ENCODE results near the gene MC1R.

DNA sequence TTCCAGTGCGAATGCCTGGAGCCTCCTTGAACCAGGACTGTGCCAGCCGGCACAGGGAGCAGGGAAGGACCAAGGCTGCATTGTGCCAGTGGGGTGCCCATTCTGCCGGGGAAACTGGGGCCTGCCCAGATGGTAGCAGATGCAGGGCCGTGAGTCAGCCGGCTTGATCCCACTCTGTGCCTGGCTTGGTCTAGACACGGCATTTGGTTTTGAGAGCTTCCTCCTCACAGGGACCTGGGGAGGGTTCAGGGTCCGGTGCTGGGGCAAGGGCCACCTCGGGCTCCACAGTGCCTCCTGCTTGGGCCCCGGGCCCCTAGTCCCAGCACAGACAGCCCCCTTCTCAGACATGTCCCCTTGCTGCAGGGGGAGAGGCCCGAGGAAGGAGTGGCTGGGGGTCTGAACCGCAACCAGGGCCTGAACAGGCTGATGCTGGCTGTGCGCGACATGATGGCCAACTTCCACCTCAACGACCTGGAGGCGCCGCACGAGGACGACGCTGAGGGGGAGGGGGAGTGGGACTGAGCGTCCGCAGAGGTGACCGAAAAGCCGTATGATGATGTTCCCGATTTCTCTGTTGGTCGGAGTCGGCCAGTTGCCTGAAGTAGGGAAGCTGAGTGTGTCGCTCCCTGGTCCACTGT is 7.8 kb upstream of the MC1R start:
- TF ChIP-seq RAD21 (IDR thresholded peaks at IDR 0.05) (no peak), YY1 (IDR thresholded peaks at IDR 0.05) (no peak), ATF3 (IDR thresholded peaks at IDR 0.05) (no peak), TAF1 (conservative IDR thresholded peaks at IDR 0.05) (no peak), EGR1 (IDR thresholded peaks at IDR 0.05; ENCODE audit: low read depth in 2 of 2) (no peak), HNF4G (IDR thresholded peaks at IDR 0.05) (no peak), JUND (IDR thresholded peaks at IDR 0.05) (no peak), MAX (IDR thresholded peaks at IDR 0.05) (no peak), FOXA1 (IDR thresholded peaks at IDR 0.05) (no peak)
- TF ChIP-seq, protein P1, sequence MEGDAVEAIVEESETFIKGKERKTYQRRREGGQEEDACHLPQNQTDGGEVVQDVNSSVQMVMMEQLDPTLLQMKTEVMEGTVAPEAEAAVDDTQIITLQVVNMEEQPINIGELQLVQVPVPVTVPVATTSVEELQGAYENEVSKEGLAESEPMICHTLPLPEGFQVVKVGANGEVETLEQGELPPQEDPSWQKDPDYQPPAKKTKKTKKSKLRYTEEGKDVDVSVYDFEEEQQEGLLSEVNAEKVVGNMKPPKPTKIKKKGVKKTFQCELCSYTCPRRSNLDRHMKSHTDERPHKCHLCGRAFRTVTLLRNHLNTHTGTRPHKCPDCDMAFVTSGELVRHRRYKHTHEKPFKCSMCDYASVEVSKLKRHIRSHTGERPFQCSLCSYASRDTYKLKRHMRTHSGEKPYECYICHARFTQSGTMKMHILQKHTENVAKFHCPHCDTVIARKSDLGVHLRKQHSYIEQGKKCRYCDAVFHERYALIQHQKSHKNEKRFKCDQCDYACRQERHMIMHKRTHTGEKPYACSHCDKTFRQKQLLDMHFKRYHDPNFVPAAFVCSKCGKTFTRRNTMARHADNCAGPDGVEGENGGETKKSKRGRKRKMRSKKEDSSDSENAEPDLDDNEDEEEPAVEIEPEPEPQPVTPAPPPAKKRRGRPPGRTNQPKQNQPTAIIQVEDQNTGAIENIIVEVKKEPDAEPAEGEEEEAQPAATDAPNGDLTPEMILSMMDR (IDR thresholded peaks at IDR 0.05; ENCODE audit: low read depth, low read length, missing input control), result no peak
- TF ChIP-seq, protein P2, sequence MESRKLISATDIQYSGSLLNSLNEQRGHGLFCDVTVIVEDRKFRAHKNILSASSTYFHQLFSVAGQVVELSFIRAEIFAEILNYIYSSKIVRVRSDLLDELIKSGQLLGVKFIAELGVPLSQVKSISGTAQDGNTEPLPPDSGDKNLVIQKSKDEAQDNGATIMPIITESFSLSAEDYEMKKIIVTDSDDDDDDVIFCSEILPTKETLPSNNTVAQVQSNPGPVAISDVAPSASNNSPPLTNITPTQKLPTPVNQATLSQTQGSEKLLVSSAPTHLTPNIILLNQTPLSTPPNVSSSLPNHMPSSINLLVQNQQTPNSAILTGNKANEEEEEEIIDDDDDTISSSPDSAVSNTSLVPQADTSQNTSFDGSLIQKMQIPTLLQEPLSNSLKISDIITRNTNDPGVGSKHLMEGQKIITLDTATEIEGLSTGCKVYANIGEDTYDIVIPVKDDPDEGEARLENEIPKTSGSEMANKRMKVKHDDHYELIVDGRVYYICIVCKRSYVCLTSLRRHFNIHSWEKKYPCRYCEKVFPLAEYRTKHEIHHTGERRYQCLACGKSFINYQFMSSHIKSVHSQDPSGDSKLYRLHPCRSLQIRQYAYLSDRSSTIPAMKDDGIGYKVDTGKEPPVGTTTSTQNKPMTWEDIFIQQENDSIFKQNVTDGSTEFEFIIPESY (IDR thresholded peaks at IDR 0.05), result no peak
- TF ChIP-seq, protein P3, sequence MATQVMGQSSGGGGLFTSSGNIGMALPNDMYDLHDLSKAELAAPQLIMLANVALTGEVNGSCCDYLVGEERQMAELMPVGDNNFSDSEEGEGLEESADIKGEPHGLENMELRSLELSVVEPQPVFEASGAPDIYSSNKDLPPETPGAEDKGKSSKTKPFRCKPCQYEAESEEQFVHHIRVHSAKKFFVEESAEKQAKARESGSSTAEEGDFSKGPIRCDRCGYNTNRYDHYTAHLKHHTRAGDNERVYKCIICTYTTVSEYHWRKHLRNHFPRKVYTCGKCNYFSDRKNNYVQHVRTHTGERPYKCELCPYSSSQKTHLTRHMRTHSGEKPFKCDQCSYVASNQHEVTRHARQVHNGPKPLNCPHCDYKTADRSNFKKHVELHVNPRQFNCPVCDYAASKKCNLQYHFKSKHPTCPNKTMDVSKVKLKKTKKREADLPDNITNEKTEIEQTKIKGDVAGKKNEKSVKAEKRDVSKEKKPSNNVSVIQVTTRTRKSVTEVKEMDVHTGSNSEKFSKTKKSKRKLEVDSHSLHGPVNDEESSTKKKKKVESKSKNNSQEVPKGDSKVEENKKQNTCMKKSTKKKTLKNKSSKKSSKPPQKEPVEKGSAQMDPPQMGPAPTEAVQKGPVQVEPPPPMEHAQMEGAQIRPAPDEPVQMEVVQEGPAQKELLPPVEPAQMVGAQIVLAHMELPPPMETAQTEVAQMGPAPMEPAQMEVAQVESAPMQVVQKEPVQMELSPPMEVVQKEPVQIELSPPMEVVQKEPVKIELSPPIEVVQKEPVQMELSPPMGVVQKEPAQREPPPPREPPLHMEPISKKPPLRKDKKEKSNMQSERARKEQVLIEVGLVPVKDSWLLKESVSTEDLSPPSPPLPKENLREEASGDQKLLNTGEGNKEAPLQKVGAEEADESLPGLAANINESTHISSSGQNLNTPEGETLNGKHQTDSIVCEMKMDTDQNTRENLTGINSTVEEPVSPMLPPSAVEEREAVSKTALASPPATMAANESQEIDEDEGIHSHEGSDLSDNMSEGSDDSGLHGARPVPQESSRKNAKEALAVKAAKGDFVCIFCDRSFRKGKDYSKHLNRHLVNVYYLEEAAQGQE (IDR thresholded peaks at IDR 0.05), result no peak
